Subcutaneous adipose tissue (tissue), 4 donors: ENCODE data around the gene TMC2. TPM values are rescaled to one million over a fixed set of nuclear protein-coding genes. Genes with fewer than 3 reads are reported as not detected.

Experiments
- CTCF ChIP-seq: fragments of 450-650 bp; IDR thresholded peaks from one replicate; pipeline ENCODE4 v1.5.1; 2016; ENCODE audit warnings: low read depth, mild to moderate bottlenecking, control low read depth, antibody characterized with exemption, moderate library complexity
- total RNA-seq, 4 donors: library from RNA; depleted of rRNA; stranded (reverse); fragments of >200 nt; gene quantifications; one replicate each; pipeline ENCODE4 v1.1.0, GENCODE V29; 2016

The TMC2 gene
- total RNA-seq, 4 donors from 2014 or later, result 0.68 to 1.5 (median 1.1) TPM

- no peak for TF ChIP-seq CTCF
These were observed 12.3 kb upstream of the TMC2 start for GRCh38 chr20:2523919-2524708.

DNA sequence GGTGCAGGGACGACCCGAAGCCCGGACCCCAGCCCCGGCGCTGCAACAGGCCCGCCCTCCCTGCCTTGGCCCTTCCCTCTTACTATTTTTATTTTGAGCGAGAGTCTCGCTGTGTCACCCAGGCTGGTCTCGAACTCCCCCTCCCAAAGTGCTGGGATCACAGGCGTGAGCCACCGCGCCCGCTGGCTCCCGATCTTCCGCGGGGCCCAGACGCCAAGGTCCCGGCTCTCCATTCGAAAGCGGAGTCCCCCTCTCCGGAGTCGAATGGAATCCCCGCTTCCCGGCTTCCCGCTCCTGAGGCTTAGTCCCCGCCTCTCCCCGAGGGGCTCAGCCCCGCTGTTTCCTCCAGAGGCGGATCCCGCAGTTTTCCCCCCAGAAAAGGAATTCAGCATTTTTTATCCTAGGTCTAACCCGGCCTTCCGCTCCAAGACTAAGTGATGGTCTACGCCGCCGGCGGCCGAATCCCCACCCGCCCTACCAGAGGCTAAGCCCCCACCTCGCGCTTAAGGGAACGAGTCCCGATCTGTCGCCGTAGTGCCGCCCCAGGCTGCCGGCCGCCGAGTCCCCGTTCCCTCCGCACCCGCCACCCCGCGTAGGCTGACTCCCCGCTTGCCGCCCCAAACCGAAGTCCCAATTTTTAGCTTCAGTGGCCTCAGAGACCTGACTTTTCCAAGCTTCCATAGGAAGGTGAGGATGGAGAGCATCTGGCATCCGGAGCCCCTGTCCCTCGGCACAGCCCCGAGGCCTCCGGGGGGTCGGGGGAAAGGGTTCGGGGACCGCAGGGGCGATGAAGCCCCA lies 11.5 kb upstream of the TMC2 start:
- TF ChIP-seq CTCF, result no peak

DNA sequence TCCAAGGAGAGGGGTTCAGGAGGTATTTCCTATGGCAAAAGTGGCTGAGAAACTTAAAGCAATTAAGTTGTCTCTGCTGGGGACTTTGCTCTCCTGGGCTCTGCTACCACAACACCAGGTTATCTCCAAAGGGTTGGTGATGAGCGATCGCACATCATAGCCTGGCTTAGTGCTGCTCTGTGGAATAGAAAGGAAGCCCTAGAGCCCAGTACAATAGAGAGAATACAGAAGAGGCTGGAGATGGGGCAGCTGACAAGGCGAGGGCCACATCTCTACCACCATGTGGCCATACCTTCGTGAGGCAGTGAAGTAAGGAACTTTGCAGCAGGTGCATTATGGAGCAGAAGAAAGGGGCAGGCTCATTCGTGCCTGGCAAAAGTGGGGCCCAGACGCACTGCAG lies 8.6 kb upstream of the TMC2 start:
- no peak for TF ChIP-seq CTCF

GRCh38 chr20:2528671-2529271 lies 7.6 kb upstream of the TMC2 start:
- TF ChIP-seq CTCF, result no peak

GRCh38 chr20:2533118-2533517 lies 3.3 kb upstream of the TMC2 start:
- TF ChIP-seq CTCF, result no peak

- no peak for TF ChIP-seq CTCF
These were observed 438 bp upstream of the TMC2 start for GRCh38 chr20:2535711-2536559.
